ENCODE data around the gene TGFB2.

DNA sequence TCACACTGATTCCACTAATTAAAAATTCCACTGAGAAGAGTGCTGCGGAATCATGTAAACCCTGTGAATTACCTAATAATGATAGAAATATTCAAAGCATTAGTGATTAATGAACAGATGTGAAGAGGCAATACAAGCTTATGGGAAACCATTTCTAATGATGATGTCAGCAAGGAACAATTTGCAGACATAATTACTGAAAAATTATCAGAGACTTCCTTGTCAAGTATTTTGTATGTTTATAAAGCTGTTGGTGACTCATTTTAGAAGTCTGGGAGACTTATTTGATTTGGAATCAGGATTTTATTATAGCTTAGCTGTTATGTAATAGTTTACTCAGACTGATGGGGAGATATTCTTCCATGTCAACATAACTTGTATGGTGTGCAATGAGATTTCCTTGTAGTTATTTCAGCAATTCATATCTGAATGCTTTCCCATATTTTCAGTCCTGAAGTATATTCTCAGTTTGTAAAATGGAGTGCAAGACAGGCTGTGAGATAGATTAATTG, 135.5 kb downstream of the TGFB2 start:
- TF ChIP-seq, protein P1, sequence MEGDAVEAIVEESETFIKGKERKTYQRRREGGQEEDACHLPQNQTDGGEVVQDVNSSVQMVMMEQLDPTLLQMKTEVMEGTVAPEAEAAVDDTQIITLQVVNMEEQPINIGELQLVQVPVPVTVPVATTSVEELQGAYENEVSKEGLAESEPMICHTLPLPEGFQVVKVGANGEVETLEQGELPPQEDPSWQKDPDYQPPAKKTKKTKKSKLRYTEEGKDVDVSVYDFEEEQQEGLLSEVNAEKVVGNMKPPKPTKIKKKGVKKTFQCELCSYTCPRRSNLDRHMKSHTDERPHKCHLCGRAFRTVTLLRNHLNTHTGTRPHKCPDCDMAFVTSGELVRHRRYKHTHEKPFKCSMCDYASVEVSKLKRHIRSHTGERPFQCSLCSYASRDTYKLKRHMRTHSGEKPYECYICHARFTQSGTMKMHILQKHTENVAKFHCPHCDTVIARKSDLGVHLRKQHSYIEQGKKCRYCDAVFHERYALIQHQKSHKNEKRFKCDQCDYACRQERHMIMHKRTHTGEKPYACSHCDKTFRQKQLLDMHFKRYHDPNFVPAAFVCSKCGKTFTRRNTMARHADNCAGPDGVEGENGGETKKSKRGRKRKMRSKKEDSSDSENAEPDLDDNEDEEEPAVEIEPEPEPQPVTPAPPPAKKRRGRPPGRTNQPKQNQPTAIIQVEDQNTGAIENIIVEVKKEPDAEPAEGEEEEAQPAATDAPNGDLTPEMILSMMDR (conservative IDR thresholded peaks at IDR 0.05; ENCODE audit: low read depth in 2 of 2), result no peak
- TF ChIP-seq EZH2 (IDR thresholded peaks at IDR 0.05; ENCODE audit: low read depth, unreplicated experiment) (no peak), POLR2AphosphoS5 (IDR thresholded peaks at IDR 0.05; ENCODE audit: low read depth) (no peak)
- TF ChIP-seq, protein P2, sequence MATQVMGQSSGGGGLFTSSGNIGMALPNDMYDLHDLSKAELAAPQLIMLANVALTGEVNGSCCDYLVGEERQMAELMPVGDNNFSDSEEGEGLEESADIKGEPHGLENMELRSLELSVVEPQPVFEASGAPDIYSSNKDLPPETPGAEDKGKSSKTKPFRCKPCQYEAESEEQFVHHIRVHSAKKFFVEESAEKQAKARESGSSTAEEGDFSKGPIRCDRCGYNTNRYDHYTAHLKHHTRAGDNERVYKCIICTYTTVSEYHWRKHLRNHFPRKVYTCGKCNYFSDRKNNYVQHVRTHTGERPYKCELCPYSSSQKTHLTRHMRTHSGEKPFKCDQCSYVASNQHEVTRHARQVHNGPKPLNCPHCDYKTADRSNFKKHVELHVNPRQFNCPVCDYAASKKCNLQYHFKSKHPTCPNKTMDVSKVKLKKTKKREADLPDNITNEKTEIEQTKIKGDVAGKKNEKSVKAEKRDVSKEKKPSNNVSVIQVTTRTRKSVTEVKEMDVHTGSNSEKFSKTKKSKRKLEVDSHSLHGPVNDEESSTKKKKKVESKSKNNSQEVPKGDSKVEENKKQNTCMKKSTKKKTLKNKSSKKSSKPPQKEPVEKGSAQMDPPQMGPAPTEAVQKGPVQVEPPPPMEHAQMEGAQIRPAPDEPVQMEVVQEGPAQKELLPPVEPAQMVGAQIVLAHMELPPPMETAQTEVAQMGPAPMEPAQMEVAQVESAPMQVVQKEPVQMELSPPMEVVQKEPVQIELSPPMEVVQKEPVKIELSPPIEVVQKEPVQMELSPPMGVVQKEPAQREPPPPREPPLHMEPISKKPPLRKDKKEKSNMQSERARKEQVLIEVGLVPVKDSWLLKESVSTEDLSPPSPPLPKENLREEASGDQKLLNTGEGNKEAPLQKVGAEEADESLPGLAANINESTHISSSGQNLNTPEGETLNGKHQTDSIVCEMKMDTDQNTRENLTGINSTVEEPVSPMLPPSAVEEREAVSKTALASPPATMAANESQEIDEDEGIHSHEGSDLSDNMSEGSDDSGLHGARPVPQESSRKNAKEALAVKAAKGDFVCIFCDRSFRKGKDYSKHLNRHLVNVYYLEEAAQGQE (IDR thresholded peaks at IDR 0.05; ENCODE audit: unreplicated experiment), result no peak

Data from GM23338 (cell line).